Superior temporal gyrus (tissue), 1 donor: ENCODE data around the gene FAM193A.
"Not testable (repeated sequence)": the region's sequence is repeated elsewhere in the genome, so short reads cannot be mapped to it uniquely, and the experiment has no call there.

Experiments used
- DNase-seq: peaks from one replicate; pipeline ENCODE4 v3.0.0-alpha.2; 2016; ENCODE audit errors: extremely low spot score

FAM193A gene

GRCh38 chr4:2694691-2695090 is 158.2 kb downstream of the FAM193A start:
- no peak for DNase-seq

GRCh38 chr4:2695346-2696060 is 159.1 kb downstream of the FAM193A start:
- peak; percentile 36 for DNase-seq

GRCh38 chr4:2696423-2696822 is 160.0 kb downstream of the FAM193A start:
- no peak for DNase-seq

- DNase-seq = no peak
Measured at GRCh38 chr4:2697995-2698414, 161.6 kb downstream of the FAM193A start.

- peak; percentile 17 for DNase-seq
Measured at GRCh38 chr4:2698504-2698903, 162.1 kb downstream of the FAM193A start.

DNA sequence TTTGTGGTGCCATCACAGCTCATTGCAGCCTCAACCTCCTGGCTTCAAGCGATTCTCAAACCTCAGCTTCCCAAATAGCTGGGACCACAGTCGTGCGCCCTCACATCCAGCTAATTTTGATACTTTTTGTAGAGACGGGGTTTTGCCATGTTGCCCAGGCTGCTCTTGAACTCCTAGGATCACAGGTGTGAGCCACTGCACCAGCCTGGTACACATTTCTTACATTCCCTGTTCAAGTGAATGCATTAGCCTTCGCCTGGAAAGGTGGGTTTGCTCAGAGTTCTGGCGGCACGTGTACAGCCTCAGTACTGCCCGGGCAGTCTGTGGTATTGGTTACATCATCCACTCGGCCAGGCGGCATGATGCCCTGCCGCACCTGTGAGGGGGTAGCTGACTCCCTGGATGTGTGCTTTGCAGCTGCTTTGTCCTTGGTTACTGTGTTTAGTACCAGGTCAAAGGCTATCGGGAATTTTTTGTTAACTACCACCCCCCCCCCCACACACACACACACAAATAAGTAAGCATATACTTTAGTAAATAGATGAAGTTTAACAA is 162.6 kb downstream of the FAM193A start:
- no peak for DNase-seq

- DNase-seq = no peak
Measured at GRCh38 chr4:2699534-2699933, 163.1 kb downstream of the FAM193A start.

DNA sequence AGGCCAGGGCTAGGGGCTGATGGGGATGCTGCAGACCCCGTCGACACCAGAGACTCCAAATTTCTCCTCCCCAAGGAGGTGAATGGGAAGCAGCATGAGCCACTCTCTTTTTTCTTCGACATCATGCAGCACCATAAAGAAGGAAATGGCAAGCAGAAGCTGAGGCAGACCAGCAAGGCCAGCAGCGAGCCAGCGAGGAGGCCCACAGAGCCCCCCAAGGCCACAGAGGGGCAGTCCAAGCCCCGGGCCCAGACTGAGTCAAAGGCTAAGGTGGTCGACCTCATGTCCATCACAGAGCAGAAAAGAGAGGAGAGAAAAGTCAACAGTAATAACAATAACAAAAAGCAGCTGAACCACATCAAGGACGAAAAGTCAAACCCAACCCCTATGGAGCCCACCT is 163.6 kb downstream of the FAM193A start:
- no peak for DNase-seq

GRCh38 chr4:2702361-2702760 is 165.9 kb downstream of the FAM193A start:
- DNase-seq = no peak

- DNase-seq = no peak
Measured at GRCh38 chr4:2702770-2703169, 166.3 kb downstream of the FAM193A start.

DNA sequence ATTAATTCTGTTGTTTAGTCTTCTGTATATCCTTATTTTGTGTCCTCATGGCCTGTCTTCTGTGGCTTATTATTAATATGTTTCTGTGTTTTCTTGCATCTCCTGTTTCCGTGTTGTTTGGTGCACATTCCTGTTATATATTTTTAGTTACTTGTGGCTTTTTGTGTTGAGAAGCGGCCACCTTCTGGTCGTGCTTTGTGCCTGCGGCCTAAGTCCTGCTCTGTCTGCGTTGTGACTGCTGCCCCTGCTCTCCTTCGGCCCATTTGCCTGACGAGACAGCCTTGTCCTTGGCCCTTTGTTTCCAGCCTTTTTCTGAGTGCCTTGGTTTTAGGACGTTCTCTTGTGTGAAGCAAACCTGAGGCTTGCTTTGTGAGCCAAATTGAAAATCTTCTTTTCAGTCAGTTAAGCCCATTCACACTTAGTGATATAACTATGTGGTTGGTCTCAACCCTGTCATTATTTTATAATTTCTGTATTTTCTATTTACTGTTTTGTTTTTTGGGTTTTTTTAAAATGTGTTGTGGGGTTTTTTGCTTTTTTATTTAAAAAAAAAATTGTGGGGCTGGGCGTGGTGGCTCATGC is 175.9 kb downstream of the FAM193A start:
- no peak for DNase-seq

DNA sequence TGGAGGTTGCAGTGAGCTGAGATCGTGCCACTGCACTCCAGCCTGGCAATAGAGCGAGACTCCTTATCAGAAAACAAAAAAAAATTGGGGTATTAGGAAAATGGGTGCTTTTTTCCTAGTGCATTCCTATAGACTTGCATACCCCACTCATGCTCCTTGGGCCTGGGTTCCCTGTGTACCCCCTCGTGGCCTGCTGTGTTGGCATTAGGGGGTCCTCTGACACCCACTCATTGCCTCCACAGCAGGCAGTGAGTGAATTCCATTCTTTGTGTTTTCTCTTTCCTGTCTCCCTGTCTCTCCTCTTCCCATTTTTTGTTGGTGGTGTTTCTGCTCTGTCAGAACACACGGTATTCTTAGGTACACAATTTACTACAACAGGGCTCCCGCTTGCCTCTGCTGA is 176.9 kb downstream of the FAM193A start:
- DNase-seq = no peak

GRCh38 chr4:2714061-2714770 is 177.8 kb downstream of the FAM193A start:
- DNase-seq = no peak

GRCh38 chr4:2714918-2715317 is 178.5 kb downstream of the FAM193A start:
- no peak for DNase-seq

DNA sequence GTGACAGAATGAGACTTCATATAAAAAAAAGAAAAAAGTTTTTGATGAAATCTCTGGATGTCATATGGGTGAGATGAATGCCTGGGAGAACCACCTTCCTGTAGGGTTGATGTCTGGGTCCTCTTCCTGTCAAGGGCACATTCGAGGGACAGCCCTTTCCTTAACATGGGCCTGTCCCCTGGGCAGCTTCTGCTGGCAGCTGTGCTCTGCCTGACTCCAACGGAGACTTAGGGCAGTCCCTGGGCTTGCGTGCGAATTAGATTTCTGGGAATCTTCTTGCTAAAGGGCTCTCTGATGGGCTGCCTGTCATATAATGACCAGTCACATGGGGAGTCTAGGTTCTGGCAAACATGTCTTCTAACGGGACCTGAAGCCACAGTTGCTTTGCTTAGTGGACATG is 179.0 kb downstream of the FAM193A start:
- no peak for DNase-seq

DNA sequence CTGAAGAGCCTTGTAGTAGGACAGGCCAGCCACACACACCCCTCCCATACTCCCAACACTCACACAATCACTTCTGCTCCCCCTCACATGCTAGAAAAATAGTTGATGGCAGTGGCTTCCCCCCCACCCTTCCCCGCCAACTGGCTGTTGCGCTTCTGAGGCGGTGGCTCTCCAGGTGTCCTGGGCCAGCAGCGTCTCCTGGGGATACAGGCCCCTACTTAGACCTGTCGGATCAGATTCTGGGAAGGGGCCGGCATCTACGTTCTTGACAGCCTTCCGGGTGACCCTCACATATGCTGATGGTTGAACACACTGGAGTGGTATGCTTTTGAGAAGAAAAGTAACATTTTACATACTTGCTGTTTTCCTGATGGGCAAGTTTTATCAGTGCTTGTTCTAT is 179.8 kb downstream of the FAM193A start:
- no peak for DNase-seq

DNA sequence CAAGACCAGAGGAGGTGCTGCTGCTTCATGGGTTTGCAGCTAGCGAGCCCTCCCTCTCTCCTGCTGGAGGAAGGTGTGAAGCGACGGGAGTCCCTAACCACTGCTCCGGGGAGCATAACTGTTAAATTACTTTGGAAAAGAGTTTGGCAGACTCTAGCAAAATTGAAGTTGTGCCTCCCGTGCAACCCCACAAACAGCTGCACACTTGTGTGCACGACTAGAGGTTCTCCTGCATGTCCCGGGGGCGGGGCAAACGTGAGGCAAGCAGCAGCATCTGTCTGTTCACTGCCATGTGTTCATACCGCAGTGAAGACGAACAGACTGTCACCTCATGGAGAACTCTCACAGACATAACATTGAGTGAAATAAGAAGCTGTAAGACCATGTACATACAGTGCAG is 185.1 kb downstream of the FAM193A start:
- DNase-seq = no peak

- DNase-seq = no peak
Measured at GRCh38 chr4:2722033-2722432, 185.6 kb downstream of the FAM193A start.

DNA sequence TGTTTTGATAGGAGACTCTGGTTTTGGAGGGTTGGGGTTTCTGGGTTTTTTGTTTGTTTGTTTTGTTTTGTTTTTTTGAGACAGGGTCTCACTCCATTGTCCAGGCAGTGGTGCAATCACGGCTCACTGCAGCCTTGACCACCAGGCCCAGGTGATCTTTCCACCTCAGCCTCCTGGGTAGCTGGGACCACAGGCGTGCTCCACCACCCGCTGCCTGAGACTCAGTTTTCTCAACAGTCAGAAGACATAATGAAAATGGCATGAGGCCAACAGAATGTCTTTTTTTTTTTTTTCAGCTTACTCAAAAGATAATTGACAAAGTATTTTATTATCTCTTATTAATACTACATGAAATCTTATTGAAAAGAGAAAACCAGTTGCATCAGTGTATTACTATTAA is 187.3 kb downstream of the FAM193A start:
- no peak for DNase-seq

GRCh38 chr4:2725380-2725779 is 188.9 kb downstream of the FAM193A start:
- no peak for DNase-seq

DNA sequence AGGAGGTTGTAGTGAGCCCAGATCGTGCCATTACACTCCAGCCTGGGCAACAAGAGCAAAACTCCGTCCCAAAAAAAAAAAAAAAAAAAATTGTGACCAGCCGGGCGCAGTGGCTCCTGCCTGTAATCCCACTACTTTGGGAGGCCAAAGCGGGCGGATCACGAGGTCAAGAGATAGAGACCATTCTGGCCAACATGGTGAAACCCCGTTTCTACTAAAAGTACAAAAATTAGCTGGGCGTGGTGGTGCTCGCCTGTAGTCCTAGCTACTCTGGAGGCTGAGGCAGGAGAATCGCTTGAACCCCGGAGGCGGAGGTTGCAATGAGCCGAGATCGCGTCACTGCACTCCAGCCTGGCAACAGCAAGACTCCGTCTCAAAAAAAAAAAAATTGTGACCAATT is 190.4 kb downstream of the FAM193A start:
- not testable (repeated sequence) for DNase-seq

- DNase-seq = no peak
Measured at GRCh38 chr4:2728221-2728620, 191.8 kb downstream of the FAM193A start.
